ENCODE results near the gene FERMT2.

Gene FERMT2

DNA sequence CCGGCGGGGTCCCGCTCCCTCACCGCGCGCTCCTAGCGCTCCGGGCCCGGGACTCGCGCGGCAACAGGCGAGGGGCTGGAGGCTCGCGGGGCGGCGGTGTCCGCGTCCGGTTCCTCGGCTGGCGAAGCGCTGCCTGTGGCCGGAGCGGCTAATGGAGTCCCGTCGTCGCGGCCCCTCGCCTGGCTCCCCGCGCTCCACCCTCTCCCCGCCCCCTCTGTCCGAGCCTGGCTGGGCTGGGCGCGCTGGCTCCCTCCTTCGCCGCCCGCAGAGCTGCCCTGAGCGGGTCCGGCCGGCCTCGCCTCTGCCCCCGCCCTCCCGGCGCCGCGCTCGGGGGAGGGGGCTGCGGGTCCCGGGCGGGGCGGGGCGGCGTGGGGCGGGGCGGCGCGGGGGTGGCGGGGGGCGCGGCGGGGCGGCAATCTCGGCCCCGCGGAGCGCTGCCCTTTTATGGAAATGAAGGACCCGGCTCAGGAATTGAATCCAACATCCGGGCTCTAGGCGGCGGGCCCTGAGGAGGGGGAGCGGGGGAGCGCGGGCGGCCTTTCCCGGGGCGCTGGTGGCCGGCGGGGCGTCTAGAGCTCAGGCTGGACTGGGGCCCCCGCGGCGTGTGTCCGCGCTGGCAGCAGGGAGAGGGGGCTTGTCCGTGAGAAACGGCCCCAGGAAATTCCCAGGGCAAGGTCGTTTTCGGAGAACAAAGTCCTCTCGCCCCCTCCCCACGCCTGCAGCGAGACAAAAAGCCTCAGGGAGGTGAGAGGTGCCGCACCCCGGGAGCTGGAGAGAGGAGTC, at the start of gene FERMT2:
Gene FERMT2 (minus strand): TSS at position 153 of the 783 bp plus-strand sequence. CDS start 482 bp downstream, outside the sequence.
- DNase-seq: peak; percentile 68

GRCh38 chr14:52998376-52999015, 47.6 kb upstream of the FERMT2 start:
- DNase-seq: no peak

DNA sequence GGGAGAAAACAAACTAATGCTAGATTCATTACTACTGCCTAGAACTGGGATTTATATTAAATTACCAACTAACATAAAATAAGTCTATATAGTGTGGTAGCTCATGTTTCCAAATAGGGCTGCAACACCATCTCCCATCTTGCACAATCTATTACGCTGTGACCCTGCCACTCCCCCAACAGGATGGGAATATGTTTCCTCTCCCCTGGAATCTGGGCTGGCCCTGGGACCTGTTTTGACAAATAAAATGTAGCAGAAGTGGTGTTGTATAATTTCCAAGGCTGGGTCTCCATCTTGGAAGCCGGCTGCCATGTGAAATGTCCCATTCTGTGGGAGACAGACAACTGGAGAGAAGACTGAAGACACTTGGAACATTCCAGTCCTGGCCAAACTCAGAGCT, 45.6 kb upstream of the FERMT2 start:
- no peak for DNase-seq

DNA sequence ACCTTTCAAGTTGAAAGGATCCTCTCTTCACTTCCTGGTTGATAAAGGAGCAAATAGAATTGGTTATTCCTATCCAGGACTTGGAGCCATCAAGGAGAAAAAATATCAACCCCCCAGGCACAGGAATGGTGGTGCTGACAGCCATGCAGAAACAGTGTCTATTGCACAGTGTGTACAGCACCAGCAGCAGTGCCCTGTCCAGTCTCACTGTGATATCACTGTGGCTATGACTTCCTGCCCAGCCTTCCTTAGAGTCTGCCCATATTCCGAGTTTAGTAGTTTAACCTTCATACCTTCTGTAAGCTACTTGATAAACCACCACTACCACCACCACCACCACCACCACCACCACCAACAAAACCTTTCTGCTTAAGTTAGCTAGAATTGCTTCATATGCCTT, 45.1 kb upstream of the FERMT2 start:
- DNase-seq: no peak

GRCh38 chr14:52992236-52992870, 41.5 kb upstream of the FERMT2 start:
- DNase-seq: no peak

DNA sequence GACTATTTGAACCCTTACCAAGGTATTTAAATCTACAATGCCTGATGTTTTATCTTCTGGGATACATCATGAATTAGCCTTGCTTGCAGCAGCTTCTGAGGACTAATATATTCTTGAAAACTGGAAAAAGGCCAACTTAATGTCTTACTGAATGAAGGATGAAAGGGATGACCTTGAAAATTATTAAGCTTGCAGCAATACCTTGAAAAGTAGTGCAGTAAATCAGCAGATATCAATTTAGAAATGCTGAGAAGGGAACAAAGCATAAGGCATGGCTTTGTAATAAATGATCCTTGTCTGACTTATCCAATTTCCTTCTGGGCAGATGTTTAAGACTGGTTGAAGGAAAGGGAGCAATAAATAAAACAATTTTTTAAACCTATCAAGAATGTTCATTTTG, 37.3 kb upstream of the FERMT2 start:
- no peak for DNase-seq

GRCh38 chr14:52987514-52987913, 36.7 kb upstream of the FERMT2 start:
- DNase-seq: no peak

DNA sequence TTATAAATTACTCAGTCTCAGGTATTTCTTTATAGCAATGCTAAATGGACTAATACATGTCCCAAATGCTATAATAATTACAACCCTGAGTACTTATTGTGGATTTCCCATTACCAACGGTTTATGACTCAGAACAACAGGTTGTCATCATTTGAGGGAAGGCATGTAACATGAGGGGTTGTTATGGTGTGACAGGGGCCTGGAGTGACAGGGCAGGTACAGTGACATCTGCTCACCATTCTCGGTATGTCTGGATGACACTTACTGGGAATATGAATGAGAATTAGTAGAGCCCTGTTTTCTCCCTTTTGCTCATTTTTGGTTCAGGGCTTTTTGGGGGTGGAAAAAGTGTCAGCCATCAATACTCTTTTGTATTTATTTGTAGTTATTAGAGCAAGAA, 36.2 kb upstream of the FERMT2 start:
- DNase-seq: no peak

GRCh38 chr14:52977798-52978197, 26.9 kb upstream of the FERMT2 start:
- DNase-seq: no peak

- DNase-seq: no peak
Observed at GRCh38 chr14:52974406-52974805, 23.6 kb upstream of the FERMT2 start.

DNA sequence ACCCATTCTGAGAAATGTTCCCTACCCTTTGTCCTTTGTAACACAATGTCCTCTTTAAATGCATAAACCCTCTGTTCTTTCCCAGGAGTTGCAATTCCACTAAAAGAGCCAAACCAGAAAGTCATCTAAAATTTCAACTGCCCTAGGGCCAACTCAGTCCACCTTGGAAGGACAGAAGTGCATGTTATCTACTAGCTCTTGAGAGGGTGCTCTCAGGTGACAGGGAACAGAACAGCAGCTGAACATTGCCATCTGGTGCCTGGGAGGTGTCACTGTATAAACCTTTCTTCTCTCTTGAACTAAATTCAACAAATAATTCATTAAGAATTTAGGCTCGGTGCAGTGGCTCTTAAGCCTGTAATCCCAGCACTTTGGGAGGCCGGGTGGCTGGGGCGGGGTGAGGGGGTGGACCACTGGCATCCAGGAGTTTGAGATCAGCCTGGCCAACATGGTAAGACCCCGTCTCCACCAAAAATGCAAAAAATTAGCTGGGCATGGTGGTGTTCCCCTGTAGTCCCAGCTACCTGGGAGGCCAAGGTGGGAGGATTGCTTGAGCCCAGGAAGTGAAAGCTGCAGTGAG, 10.3 kb upstream of the FERMT2 start:
- peak; percentile 79 for DNase-seq

GRCh38 chr14:52960627-52961026, 9.8 kb upstream of the FERMT2 start:
- DNase-seq: no peak

DNA sequence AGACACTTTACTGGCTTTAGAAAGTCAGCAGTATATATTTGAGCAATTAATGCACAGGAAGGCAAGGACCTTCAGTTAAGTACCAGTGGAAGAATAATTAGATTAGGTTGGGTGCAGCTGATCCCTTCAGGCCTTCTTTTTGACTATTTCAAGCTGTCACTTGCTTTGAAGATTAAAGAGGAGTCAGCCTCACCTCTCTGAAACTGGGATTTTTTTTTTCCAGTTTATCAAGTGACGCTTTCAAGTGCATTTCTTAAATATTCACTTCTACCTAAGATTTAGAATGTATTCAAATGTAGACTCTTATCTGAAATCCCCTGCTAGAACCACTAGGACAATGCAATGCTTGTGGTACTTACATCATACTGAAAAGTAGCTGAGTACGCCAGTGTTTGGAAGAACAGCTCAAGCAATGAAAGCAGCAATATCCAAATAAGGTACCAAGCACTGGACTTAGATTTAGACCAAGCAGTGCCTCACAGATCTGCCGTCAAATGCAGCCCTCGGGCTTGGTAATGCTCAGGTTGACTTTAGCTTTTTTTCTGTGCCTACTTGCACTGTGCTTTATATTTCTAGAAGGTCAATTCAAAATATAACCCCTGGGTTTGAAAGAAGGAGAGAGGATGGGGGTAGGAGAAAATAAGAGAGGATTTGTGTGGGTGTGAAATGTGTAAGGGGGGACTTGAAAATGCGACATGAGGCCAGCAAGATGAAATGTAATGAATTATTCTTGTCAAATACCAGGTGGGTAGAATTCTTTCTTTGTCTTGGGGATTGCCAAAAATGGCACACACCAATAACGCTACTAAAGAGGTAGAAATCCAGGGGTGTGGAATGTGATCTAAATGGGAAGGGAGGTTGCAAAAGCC, 3.7 kb upstream of the FERMT2 start:
- no peak for DNase-seq

- peak; percentile 61 for DNase-seq
Observed at GRCh38 chr14:52951681-52952554, 1.1 kb upstream of the FERMT2 start.

DNA sequence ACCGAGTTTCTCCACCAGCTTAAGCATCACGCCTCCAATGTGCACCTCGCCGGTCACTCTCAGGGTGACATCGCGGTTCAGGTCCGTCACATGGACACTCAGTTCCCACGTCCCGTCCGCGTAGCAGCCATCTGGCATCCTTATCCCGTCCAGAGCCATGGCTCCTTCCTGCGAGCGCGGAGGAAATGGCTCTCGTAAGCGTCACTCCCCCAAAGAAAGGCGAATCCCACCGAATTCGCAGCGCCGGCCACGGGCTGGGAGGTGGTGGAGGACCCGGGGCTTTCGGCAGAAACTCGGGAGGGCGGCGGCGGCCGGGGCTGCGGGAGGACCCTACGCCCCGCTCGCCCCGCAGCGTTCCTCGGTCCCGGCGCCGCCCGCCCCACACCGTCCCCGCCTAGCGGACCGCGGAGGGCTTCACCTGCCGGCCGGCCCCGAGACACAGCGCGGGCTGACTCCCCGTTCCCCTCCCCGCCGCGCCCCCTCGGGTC, 396 bp downstream of the FERMT2 start:
- DNase-seq: peak; percentile 71

- DNase-seq: no peak
Observed at GRCh38 chr14:52949711-52950409, 990 bp downstream of the FERMT2 start.

GRCh38 chr14:52949249-52949648, 1.6 kb downstream of the FERMT2 start:
- no peak for DNase-seq

DNA sequence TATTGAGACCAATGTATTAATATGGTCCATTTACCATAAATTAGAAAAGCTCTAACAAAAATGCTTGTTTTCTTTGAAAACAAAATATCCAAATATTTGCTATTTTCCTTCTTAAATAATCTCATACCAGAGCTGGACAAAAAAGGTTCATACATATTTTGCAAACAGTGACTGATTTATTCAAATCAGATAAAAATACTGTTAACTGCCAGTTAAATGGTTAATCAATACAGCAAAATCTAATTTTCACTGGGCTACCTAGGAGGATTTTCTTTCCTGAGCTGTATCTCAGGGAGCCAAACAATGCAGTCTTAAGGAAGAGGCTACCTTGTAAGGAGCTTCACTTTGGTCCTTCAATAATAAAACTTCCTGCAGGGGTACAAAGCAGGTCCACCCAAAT, 2.0 kb downstream of the FERMT2 start:
- no peak for DNase-seq

DNA sequence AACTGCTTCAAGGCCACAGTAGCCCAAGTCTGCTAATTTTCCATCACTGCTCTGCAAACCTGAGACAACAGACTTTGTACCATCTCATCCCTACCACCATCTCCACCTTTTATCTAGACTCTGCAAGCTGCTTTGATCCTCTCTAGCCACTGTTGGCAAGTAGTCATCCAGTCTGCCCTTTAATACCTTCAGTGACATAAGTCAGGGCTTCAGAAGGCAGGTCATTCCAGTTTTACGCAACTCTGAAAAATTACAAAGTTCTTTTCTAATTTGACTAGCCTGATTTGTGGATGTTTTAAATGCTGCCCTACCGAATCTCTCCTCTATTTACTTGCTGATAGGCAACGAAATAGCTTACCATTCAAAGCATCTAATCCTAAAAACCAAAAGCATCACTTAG, 2.8 kb downstream of the FERMT2 start:
- DNase-seq: no peak

DNA sequence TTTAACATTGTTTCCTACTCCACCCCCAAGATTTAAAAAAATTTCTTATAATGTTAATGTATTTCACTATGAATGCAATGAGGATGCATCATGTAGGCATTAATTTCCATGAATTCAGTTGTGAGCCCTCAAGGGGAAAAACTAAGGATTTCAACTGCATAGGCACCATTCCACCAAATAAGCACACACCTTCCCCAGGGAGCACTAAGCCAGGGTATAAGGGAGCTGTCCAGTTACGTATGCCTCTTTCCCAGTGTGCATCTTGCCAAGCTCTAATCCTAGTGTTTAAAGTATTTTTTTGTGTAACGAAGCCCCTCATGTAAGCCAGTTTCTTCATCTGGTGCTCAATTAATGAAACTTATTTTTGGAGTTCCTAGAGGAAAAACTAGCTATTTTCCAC, 6.6 kb downstream of the FERMT2 start:
- DNase-seq: no peak

- DNase-seq: no peak
Observed at GRCh38 chr14:52939427-52939826, 11.4 kb downstream of the FERMT2 start.
